ENCODE results near the gene PPIP5K1.
"Not testable (repeated sequence)": the region's sequence is repeated elsewhere in the genome, so short reads cannot be mapped to it uniquely, and the experiment has no call there.

PPIP5K1 gene

DNA sequence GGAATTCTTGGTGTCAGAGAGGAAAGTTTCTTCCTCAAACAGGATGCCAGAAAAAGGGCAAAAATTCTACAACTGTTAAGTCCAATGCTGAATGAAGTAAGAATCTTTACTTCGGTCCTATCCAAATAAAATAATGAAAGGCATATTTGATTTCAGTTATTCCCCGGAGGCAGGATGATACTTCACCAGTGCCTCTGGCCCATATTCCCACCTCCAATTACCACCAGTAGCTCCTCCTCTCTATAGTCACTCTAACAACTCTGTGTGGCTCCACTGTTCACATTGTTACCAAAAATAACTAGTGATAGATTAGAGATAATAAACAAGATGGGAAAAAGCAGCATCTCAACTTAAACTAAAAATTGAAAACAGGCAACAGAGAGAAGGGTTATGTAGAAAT is 51.9 kb downstream of the PPIP5K1 start:
- H3K4me3 ChIP-seq (ENCODE audit: low read length): no peak overlapping the region
- TF ChIP-seq, protein P1, sequence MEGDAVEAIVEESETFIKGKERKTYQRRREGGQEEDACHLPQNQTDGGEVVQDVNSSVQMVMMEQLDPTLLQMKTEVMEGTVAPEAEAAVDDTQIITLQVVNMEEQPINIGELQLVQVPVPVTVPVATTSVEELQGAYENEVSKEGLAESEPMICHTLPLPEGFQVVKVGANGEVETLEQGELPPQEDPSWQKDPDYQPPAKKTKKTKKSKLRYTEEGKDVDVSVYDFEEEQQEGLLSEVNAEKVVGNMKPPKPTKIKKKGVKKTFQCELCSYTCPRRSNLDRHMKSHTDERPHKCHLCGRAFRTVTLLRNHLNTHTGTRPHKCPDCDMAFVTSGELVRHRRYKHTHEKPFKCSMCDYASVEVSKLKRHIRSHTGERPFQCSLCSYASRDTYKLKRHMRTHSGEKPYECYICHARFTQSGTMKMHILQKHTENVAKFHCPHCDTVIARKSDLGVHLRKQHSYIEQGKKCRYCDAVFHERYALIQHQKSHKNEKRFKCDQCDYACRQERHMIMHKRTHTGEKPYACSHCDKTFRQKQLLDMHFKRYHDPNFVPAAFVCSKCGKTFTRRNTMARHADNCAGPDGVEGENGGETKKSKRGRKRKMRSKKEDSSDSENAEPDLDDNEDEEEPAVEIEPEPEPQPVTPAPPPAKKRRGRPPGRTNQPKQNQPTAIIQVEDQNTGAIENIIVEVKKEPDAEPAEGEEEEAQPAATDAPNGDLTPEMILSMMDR (conservative IDR thresholded peaks at IDR 0.05; ENCODE audit: low read length): no peak
- no peak for DNase-seq (ENCODE audit: low read depth)

DNA sequence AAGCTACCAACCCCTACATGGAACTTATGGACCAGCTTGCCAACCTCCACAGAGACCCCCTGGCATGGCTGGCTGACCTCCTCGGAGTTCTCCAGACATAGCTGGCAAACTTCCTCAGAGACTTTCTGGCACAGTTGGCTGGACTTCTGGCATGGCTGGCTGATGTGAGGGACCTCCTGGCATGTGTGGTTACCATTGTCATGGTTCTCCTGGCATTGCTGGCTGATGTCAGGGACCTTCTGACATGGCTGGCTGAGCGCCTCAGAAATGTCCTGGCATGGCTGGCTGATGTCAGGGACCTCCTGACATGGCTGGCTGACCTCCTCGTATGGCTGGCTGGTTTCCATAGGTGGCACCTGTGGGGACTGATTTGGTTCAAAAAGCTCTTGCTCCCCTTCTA is 55.1 kb downstream of the PPIP5K1 start:
- TF ChIP-seq, protein P1 (conservative IDR thresholded peaks at IDR 0.05; ENCODE audit: low read length): no peak
- no peak for DNase-seq (ENCODE audit: low read depth)
- H3K4me3 ChIP-seq (ENCODE audit: low read length): no peak overlapping the region

DNA sequence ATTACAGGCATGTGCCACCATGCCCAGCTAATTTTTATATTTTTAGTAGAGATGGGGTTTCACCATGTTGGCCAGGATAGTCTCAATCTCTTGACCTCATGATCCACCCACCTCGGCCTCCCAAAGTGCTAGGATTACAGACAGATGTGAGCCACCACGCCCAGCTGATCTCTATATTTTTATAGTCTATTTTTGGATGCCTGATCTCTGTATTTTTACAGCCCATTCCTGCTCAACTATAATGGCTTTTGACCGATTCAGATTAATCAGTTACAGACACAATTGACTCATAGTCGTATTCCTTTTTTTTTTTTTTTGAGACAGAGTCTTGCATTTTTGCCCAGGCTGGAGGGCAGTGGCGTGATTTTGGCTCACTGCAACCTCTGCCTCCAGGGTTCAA is 57.2 kb downstream of the PPIP5K1 start:
- not testable (repeated sequence) for H3K4me3 ChIP-seq (ENCODE audit: low read length)
- peak; percentile 63 for DNase-seq (ENCODE audit: low read depth)

DNA sequence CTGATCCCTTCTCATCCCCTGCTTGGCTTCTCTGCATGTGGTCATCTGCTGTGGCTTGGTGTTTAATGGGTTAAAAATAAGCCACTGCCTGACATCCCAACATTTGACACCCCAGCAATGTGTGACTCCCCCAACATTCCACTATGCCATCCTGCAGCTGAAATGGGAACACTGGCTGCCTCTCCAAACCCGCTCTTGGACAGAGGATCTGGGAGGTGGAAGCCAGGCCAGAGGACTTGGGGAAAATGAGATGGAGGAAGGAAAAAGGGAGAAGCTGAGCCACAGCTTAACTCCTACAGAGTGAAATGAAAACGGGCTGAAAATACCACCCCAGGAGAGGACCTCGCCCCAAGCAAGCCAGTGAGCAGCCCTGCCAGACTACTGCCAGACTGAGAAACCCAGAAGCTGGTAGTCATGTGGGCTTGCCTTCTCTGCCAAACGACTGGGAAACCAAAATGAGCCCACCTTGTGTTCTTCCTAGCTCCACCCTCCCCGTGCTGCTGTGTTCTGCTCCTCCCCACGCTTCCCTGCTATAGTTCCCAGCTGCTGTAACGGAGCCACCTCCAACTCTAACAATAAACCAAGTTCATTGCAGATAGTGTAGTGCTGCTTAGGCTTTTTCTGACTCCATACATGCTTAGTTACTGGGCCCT is 58.9 kb downstream of the PPIP5K1 start:
- no peak overlapping the region for H3K4me3 ChIP-seq (ENCODE audit: low read length)
- TF ChIP-seq, protein P1 (conservative IDR thresholded peaks at IDR 0.05; ENCODE audit: low read length): no peak
- DNase-seq (ENCODE audit: low read depth): no peak

DNA sequence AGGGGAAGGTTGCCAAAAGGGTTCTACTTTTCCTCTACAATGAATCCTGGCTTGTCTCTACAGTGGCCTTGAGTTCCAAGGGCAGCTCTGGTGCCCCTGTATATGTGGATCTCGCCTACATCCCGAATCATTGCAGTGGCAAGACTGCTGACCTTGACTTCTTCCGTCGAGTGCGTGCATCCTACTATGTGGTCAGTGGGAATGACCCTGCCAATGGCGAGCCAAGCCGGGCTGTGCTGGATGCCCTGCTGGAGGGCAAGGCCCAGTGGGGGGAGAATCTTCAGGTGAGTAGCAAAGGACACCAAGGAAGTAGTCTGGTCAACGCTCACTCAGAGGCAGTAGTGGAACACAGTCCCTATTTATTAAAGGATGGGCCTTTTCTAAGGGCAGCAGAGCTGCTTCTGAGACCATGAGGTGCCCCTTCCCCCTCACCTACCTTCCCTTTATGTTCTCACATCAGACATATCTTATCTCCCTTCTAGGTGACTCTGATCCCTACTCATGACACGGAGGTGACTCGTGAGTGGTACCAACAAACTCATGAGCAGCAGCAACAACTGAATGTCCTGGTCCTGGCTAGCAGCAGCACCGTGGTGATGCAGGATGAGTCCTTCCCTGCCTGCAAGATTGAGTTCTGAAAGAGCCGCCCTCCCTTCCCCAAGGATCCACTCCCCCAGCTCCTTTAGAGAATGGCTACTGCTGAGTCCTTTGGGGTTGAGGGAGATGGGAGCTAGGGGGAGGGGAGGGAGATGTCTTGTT is 60.2 kb downstream of the PPIP5K1 start:
- TF ChIP-seq, protein P1 (conservative IDR thresholded peaks at IDR 0.05; ENCODE audit: low read length): no peak
- no peak overlapping the region for H3K4me3 ChIP-seq (ENCODE audit: low read length)
- DNase-seq (ENCODE audit: low read depth): no peak

DNA sequence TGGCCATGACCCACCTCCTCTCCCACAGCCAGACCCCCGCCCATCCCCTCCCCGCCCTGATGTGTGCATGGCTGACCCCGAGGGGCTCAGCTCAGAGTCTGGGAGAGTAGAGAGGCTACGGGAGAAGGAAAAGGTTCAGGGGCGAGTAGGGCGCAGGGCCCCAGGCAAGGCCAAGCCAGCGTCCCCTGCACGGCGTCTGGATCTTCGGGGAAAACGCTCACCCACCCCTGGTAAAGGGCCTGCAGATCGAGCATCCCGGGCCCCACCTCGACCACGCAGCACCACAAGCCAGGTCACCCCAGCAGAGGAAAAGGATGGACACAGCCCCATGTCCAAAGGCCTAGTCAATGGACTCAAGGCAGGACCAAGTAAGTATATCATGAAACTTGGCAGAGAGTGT is 60.9 kb downstream of the PPIP5K1 start:
- DNase-seq (ENCODE audit: low read depth): no peak
- TF ChIP-seq, protein P1 (conservative IDR thresholded peaks at IDR 0.05; ENCODE audit: low read length): no peak
- H3K4me3 ChIP-seq (ENCODE audit: low read length): no peak overlapping the region

DNA sequence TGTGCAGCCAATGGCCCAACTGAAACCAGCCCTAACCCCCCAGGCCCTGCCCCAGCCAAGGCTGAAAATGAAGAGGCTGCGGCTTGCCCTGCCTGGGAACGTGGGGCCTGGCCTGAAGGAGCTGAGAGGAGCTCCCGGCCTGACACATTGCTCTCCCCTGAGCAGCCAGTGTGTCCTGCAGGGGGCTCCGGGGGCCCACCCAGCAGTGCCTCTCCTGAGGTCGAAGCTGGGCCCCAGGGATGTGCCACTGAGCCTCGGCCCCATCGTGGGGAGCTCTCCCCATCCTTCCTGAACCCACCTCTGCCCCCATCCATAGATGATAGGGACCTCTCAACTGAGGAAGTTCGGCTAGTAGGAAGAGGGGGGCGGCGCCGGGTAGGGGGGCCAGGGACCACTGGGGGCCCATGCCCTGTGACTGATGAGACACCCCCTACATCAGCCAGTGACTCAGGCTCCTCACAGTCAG is 61.4 kb downstream of the PPIP5K1 start:
- TF ChIP-seq, protein P1 (conservative IDR thresholded peaks at IDR 0.05; ENCODE audit: low read length): no peak
- no peak for DNase-seq (ENCODE audit: low read depth)
- no peak overlapping the region for H3K4me3 ChIP-seq (ENCODE audit: low read length)
